HG03342 (cell line): ENCODE results near the gene MSANTD3.

Source experiments
- ATAC-seq: cut with Tn5 transposase; IDR thresholded peaks from one replicate; pipeline ENCODE4 v1.9.1; 2021; ENCODE audit warnings: mild to moderate bottlenecking, moderate library complexity; ENCODE audit not compliant: unreplicated experiment

MSANTD3 gene

DNA sequence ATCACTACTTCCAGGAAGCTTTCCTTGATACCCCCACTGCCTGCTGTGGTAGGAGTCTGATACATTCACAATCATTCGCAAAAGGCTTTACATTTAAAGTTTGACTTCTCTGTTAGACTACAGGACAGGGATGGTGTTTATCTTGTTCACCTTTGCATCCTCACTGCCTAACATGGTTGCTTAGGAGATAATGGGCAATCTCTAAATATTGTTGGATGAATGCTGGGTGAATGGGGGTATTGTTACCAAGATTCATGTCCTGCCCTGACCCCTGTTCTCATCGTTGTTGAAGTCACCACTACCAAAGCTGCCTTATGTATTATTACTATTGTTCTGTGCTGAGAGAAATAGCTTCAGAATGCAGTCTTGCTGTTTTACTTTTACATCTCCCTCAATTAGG, 38.3 kb downstream of the MSANTD3 start:
- no peak for ATAC-seq

DNA sequence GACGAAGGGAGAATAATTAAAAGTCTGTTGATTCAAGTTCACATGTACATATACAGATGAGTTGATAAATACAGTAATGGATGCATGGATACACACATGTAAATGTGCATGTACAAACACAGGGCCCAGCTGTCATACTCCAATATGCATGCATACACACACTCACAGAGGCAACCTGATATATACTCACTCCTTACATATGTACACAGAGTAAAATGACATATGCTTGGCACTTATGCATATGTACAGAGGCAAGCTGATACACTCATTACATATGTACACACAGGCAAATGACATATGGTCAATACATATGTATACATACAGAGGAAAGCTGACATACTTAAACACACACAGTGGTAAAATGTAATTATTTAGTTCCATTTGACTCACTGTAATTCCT, 38.8 kb downstream of the MSANTD3 start:
- no peak for ATAC-seq

DNA sequence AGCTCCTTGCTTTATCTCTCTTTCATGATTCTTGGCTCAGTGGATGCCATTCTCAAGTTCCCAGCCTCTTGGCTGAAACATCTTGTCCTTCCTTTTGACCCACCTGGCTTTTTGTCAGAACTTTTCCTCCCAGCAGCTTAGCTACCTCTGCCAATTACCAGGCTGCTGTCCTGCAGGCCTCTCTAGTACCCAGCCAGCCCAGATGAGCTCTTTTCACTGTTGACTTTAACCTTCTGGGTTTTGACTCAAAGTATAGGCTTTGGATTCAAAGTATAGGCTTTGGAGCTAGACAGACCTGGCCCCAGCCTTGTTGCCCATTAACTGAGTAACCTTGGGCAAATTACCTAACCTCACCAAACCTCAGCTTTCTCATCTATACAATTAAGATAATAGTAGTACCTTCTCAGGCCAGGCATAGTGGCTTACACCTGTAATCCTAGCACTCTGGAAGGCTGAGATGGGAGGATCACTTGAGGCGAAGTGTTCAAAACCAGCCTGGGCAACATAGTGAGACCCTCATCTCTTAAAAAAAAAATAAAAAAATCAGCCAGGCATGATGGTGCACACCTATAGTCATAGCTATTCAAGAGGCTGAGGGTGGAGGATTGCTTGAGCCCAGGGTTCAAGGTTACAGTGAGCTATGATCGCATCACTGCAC, 39.4 kb downstream of the MSANTD3 start:
- peak; percentile 20 for ATAC-seq

DNA sequence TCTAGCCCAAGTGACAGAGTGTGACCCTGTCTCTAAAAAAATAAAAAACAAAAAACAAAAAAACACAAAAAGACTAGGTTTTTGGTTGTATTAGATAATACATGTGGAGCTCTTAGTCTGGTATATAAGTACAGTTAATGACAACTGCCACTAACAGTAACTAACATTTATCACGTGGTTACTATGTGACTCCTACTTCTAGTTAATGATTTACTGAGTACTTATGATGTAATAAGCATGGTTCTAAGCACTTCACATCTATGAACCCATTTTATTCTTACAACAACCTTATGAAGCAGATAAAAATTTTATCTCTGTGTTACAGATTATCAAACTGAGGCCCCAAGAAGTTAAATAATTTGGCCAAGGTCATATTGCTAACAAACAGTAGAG, 39.9 kb downstream of the MSANTD3 start:
- peak; percentile 76 for ATAC-seq

DNA sequence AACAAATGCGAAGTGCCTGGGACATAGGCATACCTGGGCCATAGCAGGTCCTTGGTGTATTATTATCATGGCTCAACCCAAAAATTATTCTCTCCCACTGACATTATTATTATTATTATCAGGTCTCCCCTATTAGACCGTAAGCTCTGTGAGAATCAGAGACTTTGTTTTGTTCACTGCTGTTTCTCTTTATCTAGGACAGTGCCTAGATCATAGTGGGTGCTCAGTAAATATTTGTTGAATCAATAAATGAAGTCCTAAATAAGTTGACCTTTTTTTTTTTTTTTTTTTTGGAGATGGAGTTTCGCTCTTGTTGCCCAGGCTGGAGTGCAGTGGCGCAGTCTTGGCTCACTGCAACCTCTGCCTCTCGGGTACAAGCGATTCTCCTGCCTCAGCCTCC, 41.1 kb downstream of the MSANTD3 start:
- no peak for ATAC-seq

DNA sequence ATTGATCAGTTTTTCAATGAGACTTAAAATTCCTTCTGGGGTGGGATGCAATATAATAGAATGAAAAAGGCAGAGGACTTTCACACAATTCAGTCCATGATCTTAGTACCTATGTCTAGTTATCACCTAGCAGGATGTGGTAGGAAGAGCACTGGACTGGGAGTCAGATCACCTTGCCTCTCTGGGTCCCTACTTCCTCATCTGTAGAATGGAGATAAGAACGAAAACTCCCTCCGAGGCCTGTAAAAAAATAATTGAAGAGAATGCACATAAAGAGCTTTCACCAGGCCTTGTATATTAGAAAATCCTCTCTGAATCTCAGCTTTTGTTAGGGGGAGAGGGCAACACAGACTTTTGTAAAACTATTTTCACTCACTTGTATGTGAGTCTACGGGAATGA, 45.3 kb downstream of the MSANTD3 start:
- ATAC-seq: no peak

DNA sequence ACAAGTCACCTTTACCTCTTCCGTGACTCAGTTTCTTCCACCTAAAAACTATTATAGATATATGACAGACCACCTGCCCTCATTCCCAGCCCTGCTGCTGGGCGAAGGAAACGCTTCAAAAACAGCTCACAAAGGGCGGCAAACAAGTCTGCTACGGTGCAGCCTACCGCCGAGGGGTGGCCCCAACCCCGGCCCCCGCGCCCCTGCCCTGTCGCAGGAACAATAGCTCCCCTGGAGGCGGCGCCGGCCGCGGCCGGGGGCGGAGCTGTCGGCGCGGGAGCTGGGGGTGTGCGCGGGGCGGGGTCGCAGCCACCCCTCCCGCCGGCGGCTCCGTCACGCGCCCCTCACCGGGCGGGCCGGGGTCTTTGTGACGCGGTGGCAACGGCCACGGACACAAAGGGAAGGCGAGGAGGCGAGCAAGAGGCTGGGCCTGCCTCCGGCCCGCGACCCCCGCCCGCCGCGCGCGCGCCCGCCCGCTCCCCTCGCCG, 45.9 kb downstream of the MSANTD3 start, which contains the start of gene TMEFF1:
Gene TMEFF1, plus strand, starts transcription at position 362 of the 488 bp plus-strand sequence. CDS start 396 bp downstream, outside the sequence.
- ATAC-seq: peak; percentile 52

DNA sequence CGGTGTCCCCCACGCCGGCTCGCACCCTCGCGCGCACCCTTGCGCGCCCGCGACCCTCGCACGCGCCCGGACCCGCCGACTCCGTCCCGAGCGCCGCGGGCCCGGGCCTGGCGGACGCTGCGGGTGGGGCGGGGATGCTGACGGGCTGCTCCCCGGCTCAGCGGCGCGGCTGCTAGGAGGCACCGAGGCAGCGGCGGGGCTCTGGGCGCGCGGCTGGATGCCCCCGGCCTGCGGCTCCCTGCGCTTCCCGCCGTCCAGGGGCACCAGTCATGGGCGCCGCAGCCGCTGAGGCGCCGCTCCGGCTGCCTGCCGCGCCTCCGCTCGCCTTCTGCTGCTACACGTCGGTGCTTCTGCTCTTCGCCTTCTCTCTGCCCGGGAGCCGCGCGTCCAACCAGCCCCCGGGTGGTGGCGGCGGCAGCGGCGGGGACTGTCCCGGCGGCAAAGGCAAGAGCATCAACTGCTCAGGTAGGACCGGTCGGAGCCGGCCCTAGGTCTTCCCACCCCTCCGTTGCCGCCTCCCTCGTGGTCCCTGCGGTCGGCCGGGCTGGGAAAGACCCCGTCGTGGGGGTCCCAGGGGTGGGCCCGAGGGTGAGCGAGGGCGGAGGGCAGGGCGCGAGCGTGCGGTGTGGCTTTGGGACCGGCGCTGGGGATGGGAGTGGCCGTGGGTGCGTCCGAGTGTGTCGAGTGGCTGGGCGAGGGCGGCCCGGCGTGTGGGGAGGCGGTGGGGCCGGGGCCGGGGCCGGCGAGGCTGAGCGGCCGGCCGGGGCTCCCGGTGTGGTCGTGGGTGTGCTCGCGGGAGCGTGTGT, 46.5 kb downstream of the MSANTD3 start:
- ATAC-seq: peak; percentile 66

DNA sequence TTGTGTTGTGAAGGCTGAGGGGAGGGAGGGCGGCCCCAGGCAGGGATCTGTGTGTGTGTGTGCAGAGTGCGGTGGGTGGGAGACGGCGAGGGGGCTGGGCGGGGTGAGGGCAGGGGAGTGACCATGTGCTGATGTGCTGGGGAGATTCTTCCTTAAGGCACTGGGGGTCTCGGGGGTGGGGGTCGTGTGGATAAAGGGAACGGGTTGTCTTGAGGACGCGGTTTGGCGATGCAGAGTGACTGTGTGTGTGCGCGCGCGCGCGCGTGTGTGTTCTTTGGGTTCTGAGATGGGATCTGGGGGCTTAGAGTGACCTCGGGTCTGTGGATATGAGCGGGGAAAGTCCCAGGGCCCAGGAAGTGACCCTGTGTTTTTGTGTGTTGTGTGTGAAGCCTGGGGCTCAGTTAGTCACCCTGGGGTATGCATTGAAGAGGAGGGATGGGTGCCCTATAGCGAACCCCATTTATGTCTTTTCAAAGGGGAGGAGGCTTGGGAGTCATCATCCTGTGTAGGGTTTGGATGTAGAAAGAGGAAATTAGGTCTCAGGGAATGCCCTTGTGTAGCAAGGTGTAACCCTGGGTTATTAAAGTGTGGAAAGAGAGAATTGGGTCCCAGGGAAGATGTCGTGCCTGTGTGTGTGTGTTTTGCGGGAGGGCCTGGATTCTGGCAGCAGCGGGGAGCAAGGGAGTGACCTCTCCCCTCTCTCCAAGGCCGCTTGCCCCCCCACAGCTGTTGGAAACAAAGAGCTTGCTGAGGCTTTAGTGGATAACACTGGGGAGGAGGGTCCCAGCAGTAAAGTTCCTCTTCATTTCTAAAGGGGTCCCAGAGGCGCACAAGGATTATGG, 47.4 kb downstream of the MSANTD3 start:
- no peak for ATAC-seq

DNA sequence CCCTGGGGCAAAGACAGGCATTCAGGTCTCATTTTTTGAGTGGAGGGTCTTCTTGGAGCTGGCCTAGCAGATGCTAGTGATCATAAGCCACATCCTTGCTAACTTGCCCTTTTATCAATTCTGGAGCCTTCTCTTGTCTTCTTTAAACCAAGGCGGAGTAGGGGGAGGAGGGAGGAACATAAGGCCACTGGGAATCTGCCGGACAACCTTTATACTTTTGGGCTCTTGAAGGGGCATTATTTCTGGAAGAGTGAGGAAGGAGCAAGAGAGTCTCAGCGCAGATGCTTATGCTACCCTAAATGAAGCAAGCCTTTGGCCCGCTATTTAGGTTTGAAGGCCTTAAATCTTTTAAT, 48.0 kb downstream of the MSANTD3 start:
- ATAC-seq: no peak

DNA sequence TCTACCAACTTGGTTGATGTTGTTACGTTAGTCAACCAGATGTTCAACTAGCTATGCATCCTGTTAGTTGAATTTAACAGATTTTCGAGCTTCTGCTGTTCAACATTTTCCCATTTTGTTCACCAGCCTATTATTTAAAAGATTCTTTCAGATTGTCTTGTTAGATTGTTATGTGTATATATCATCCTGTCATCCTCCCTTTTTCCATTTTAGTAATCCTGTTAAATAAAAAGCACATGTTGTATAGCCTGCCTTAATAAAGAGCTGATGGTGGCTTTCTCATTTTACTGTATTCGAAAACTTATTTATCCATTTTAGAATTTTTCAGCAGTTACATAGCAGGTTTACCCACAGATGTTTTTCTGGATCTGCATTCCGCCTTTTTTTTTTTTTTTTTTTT, 50.3 kb downstream of the MSANTD3 start:
- no peak for ATAC-seq

DNA sequence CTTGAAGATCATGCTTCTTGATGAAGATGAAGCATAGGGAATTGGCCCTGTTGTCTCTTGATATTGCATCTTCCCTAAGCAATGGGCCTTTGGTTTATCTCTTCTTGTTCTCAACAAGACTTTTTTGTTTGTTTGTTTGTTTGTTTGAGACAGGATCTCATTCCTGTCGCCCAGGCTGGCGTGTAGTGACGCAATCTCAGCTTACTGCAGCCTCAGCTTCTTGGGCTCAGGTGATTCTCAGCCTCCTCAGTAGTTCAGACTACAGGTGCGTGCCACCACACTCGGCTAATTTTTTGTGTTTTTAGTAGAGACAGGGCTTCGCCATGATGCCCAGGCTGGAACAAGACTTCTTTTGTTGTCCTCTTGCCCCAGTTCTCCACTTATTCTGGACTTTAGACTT, 51.2 kb downstream of the MSANTD3 start:
- ATAC-seq: no peak

DNA sequence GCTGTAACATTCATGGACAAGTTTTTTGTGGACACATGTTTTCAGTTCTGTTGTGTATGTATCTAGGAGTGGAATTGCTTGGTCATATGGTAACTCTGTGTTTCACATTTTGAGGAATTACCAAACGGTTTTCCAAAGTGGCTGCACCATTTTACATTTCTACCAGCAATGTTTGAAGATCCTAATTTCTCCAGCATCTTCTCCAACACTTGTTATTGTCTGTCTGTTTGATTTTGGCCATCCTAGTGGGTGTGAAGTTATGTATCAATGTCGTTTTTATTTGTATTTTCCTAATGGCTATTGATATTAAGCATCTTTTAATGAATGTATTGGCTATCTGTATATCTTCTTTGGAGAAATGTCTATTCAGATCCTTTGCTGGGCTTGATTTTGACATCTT, 52.9 kb downstream of the MSANTD3 start:
- ATAC-seq: no peak

DNA sequence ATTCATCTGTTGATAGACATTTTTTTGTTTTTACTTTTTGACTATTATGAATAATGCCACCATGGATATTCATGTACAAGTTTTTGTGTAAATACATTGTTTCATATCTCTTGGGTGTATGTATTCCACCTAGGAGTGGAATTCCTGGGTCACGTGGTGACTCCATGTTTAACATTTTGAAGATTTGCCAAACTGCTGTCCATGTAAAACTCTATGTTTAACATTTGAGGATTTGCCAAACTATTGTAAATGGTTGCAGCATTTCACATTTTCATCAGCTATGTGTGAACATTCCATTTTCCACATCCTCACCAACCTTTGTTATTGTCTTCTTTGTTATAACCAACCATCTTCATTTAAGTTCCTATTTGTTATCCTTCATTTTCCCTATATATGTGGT, 58.3 kb downstream of the MSANTD3 start:
- no peak for ATAC-seq

DNA sequence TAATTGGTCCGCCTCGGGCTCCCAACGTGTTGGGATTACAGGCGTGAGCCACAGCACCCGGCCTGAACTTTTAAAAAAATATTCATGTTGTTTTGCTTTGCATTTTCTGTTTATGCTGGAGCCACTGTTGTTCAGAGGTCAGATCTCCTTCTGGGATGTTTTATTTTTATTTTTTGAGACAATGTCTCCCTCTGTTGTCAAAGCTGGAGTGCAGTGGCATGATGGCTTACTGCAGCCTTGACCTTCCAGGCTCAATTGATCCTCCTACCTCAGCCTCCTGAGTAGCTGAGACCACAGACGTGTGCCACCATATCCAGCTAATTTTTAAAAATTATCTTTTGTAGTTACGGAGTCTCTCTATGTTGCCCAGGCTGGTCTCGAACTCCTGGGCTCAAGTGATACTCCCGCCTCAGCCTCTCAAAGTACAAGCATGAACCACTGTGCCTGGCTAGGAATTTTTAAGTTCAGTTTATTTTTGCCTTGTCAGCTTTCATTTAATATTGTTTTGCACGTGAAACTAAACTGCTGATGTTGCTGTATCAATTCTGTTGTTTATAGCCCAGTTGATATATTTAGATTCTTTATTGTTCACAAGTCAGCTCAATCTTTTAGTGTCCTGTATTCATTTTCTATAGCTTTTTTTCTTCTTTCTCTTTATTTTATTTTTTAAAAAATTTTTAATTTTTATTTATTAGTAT, 59.7 kb downstream of the MSANTD3 start:
- ATAC-seq: no peak

DNA sequence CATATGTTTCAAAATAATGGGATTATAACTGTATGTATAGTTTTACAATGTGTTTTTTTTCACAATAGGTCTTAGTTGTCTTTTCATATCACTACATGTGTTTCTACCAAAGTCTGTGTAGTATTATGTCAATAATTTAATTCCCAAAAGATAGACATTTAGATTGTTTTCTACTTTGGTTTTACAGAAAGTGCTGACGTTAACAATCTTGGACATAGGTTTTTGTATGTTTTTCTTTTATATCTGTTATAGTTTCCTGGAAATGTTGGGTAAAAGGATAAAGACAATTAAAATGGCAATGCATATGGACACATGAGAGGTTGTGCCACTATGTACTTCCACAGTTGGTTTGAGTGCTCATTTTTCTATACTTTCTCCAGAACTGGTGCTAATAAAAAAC, 61.2 kb downstream of the MSANTD3 start:
- ATAC-seq: no peak

DNA sequence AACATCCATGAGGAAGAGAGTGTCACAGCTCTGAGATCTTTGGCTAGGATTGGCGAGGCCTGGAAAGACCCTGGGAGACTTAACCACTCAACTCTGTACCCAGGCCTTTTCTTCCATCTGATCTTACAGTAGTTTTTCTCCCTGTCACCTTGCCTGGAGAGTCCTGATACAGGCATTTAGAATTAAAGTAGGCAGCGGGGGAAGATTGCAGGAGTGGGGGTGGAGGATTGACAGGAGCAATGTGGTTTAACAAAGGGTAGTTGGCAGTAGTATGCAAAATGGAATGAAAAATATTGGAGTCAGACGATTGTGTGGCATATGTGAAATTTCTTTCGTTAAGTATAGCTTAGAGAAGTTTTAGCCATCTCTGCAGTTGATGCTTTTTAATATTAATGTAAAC, 62.9 kb downstream of the MSANTD3 start:
- ATAC-seq: no peak

DNA sequence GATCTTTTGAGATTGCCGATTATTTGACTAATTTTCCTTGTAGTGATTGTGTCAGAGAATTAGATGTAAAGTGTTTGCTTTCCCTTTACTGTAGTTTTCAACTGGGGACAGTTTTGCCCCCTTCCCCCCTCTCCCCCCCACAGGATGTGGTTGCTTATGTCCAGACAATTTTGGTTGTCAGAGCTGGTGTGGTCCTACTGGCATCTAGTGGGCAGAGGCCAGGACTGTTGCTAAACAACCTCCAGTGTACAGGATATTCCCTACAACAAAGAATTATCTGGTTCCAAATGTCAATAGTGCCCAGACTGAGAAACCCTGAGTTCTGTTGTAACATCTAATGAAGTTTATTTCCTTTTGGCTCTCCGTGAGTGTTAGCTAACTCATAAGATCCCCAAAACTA, 66.0 kb downstream of the MSANTD3 start:
- ATAC-seq: no peak

DNA sequence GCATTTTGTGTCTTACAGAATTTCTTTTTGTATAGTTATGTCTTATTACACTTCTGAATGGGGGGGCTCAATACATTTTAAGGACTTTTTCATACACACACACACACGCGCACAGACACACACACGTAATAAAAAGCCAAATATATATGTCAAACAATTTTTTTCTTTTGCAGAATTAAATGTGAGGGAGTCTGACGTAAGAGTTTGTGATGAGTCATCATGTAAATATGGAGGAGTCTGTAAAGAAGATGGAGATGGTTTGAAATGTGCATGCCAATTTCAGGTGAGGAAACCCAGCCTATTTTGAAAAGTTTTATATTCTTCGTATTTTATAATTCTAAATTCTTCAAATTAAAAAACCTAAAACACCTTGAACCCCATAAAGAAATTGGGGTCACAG, 71.6 kb downstream of the MSANTD3 start:
- ATAC-seq: no peak

DNA sequence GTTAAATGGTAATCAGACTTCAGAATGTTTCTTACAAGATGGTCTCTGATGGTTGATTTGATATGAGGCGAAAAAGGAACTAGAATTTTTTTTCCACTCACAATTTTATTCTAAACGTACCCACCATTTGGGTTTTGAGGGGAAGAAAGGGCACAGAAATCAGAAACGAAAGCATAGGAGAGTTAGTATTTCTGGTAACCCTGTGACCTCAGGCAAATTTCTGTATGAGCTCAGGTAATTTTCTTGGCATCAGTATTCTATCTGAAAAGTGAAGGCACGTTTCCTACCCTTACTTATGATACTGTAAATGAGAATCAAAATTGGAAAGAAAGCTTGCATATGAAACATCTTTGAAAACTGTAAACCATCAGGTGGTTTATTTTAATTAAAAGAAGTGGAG, 72.5 kb downstream of the MSANTD3 start:
- no peak for ATAC-seq

DNA sequence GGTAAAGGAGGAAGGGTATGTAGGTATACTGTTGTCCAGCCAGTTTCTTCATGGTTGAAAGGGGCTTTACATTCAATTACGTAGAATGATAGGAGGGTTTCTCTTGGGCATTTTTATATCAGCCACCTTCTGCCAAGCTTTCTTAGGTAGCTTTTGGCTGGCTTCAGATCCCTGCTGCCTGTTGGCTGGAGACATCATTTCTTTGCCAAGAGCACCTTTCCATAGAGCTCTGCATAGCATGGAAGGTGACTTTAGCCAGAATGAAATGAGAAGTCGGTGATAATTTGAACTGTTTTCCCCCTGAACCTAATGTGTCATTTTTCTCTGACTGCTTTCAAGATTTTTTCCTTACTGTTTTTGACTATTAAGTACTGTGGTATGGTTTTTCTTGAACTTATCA, 72.9 kb downstream of the MSANTD3 start:
- no peak for ATAC-seq
